K562 (cell line): Measurements from ENCODE around the gene OR14A16.

Experiments used
- CEBPZ ChIP-seq: fragments of 150-350 bp; IDR thresholded peaks from 2 replicates; pipeline ENCODE4 v1.6.1; 2014; ENCODE audit warnings: low read depth, mild to moderate bottlenecking, low read length, borderline replicate concordance
- CREB1 ChIP-seq, 2 experiments: sonication (generic) in 1 of 2; formaldehyde crosslinking in 1 of 2; IDR thresholded peaks; 2 replicates each; pipeline versions ENCODE4 v1.6.1 to v1.8.0; 2012 to 2022; ENCODE audit warnings: inconsistent platforms in 1 of 2, mild to moderate bottlenecking in 1 of 2, missing genetic modification reagents in 1 of 2, moderate library complexity in 1 of 2
- CREM ChIP-seq: IDR thresholded peaks from 2 replicates; pipeline ENCODE4 v1.6.1; 2014; ENCODE audit warnings: antibody characterized with exemption, low read depth
- EZH2 ChIP-seq: IDR thresholded peaks from 2 replicates; pipeline ENCODE4 v1.6.1; 2012; ENCODE audit warnings: low read depth, mild to moderate bottlenecking, inconsistent platforms, low read length, borderline replicate concordance
- PHB2 ChIP-seq: fragments of 450-650 bp; IDR thresholded peaks from 2 replicates; pipeline ENCODE4 v1.6.1; 2017; ENCODE audit warnings: low read depth
- POLR2A ChIP-seq: fragments of 450-650 bp; conservative IDR thresholded peaks from 2 replicates; pipeline ENCODE4 v1.6.1; 2016
- RAD21 ChIP-seq, 2 experiments: fragments of 250-450 bp in 1 of 2; fragments of 450-650 bp in 1 of 2; sonication (Bioruptor Pico) in 1 of 2; formaldehyde crosslinking in 1 of 2; IDR thresholded peaks in 1 of 2; conservative IDR thresholded peaks in 1 of 2; 2 replicates each; pipeline versions ENCODE4 v1.4.0 to v1.8.0; 2020 to 2022; ENCODE audit warnings: mild to moderate bottlenecking in 2 of 2, moderate library complexity in 1 of 2
- SMC3 ChIP-seq: conservative IDR thresholded peaks from 2 replicates; pipeline ENCODE4 v1.6.1; 2011; ENCODE audit warnings: low read depth, low read length, improper control_type of control experiment; ENCODE audit not compliant: insufficient read depth
- STAT5A ChIP-seq: IDR thresholded peaks from 2 replicates; pipeline ENCODE4 v1.6.1; 2012; ENCODE audit warnings: low read length, inconsistent platforms, borderline replicate concordance
- ZNF24 ChIP-seq: fragments of 450-650 bp; IDR thresholded peaks from 2 replicates; pipeline ENCODE4 v1.6.1; 2016
- TF ChIP-seq, protein P1 (sequence below), 3 experiments: IDR thresholded peaks in 2 of 3; conservative IDR thresholded peaks in 1 of 3; 2 replicates each; pipeline ENCODE4 v1.5.1; 2011 to 2012; ENCODE audit warnings: low read length in 3 of 3, mild to moderate bottlenecking in 3 of 3, control low read depth in 2 of 3, improper control_type of control experiment in 1 of 3, inconsistent platforms in 1 of 3, low read depth in 1 of 3, mixed read lengths in 1 of 3, moderate library complexity in 1 of 3; ENCODE audit not compliant: insufficient read depth in 2 of 3

GRCh38 chr1:247845693-247846017 is 21.7 kb upstream of the OR14A16 start:
- TF ChIP-seq CEBPZ = no peak
- no peak for TF ChIP-seq CREM
- TF ChIP-seq, protein P1, sequence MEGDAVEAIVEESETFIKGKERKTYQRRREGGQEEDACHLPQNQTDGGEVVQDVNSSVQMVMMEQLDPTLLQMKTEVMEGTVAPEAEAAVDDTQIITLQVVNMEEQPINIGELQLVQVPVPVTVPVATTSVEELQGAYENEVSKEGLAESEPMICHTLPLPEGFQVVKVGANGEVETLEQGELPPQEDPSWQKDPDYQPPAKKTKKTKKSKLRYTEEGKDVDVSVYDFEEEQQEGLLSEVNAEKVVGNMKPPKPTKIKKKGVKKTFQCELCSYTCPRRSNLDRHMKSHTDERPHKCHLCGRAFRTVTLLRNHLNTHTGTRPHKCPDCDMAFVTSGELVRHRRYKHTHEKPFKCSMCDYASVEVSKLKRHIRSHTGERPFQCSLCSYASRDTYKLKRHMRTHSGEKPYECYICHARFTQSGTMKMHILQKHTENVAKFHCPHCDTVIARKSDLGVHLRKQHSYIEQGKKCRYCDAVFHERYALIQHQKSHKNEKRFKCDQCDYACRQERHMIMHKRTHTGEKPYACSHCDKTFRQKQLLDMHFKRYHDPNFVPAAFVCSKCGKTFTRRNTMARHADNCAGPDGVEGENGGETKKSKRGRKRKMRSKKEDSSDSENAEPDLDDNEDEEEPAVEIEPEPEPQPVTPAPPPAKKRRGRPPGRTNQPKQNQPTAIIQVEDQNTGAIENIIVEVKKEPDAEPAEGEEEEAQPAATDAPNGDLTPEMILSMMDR (IDR thresholded peaks at IDR 0.05 in 2 of 3, conservative IDR thresholded peaks at IDR 0.05 in 1 of 3; ENCODE audit: insufficient read depth in 2 of 3, low read depth in 1 of 3, low read length in 3 of 3) = no peak
- no peak for TF ChIP-seq SMC3
- TF ChIP-seq POLR2A = no peak
- no peak for TF ChIP-seq EZH2
- no peak for TF ChIP-seq RAD21 (CRISPR knock-in tag; conservative IDR thresholded peaks at IDR 0.05 in 1 of 2, IDR thresholded peaks at IDR 0.05 in 1 of 2)
- TF ChIP-seq STAT5A = no peak
- TF ChIP-seq PHB2 = no peak
- TF ChIP-seq CREB1 (IDR thresholded peaks at IDR 0.05) = no peak
- no peak for TF ChIP-seq CREB1 (CRISPR knock-in tag; IDR thresholded peaks at IDR 0.05)
- no peak for TF ChIP-seq ZNF24
